DMS53 treated with DMSO at 0.1 percent for 48 hours (cell line): ENCODE results near the gene AZIN2.
"Not testable (repeated sequence)": the region's sequence is repeated elsewhere in the genome, so short reads cannot be mapped to it uniquely, and the experiment has no call there.

Source experiments
- DNase-seq: peaks from one replicate; lab custom pipeline; 2025; ENCODE audit not compliant: unreplicated experiment; lab: John Stamatoyannopoulos, UW

AZIN2 gene

DNA sequence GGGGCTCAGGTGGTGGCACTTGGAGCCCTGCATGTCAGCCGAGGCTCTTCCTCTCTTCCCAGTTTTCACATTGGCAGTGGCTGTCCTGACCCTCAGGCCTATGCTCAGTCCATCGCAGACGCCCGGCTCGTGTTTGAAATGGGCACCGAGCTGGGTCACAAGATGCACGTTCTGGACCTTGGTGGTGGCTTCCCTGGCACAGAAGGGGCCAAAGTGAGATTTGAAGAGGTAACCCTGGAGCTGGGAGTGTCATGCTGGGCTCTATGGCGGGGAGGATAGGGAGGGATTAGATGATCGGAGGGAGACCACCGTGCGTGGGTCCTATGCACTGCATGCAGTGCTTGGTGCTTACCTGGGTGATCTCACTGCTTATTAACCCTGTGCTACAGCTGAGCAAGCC is 13.5 kb downstream of the AZIN2 start:
- DNase-seq: no peak

DNA sequence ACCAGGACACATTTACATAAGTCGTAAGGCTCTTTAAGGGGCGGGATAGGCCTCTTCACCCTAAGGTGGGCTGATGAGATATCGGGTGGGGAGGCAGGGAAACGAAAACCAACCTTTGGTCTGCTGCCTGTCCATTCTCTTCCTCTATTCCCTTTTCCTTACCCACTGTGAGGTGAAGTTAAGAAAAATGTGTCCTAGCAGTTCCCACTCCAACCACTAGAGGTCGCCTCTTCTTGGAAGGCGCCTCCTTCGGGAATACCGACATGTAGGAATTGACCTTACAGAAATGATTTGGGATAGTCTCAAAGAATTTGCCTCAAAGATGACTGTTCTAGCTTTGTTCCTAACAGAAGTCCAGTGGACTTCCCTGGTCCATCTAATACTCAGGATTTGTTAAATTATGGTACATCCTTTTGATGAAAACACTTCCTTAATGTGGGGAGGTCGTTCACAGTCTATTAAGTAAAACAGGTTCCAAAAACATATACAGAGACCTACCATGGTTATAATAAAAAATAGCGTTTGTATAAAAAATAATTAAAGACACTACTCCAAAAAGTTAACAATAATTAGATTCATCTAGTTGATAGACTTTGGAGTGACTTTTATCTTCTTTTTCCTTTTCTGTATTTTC is 14.1 kb downstream of the AZIN2 start:
- peak; percentile 28 for DNase-seq

DNA sequence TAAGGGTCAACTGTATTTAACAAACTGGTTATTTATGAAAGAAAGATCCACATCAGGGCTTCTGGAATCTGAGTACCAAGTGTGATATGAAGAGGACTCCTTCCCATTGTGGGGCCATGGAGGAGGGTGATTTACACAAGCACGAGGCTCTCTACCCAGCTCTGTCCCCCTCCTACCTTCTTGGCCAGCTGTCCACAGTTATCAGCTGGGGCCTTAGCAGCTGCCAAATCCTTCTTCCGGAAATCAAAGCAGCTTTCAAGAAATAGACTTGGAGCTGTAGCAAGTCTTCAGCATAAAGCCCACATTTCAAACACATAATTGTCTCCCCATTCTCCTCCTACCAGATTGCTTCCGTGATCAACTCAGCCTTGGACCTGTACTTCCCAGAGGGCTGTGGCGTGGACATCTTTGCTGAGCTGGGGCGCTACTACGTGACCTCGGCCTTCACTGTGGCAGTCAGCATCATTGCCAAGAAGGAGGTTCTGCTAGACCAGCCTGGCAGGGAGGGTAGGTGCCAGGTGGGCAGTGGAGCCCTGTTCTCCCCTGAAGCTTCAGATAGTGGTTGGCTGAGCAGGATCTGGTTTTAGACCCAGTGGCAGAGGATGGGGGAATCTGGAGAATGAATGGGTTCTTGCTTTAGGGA is 15.5 kb downstream of the AZIN2 start:
- no peak for DNase-seq

DNA sequence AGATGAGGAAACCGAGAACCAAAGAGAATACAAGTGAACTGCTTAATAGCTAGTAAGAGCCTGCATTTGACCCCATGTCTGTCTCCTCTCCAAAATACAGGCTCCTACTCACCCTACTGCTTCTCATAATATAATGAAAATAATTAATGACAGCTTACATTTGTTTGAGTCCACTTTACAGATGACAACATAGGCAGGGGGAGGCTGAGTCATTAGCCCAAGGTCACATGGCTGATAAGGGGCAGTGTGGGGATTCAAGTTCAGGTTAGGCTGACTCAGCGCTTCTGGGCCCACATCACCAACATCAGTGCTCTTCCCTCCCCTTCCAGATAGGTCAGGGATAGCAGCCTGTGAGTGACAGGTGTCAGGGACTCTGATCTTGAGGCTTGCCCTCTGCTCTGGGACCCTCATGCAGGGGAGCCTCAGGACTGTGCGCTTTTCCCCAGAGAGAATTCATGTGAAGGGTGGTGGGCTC is 16.2 kb downstream of the AZIN2 start:
- DNase-seq: no peak

DNA sequence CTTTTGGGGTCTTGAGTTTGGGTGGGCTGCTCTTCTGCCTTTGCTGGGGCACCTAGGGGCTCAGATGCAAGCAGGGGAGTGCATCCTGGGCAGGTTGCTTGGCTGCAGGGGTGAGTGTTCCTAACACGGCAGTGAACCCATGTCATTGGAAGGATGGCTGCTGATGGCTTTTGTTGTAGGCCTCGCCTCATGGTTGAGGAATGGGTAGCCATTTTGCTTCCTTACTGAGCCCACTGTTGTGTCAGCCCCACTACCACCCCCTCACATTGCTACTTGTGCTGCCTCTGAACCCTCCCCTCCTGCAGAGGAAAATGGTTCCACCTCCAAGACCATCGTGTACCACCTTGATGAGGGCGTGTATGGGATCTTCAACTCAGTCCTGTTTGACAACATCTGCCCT is 16.8 kb downstream of the AZIN2 start:
- no peak for DNase-seq

DNA sequence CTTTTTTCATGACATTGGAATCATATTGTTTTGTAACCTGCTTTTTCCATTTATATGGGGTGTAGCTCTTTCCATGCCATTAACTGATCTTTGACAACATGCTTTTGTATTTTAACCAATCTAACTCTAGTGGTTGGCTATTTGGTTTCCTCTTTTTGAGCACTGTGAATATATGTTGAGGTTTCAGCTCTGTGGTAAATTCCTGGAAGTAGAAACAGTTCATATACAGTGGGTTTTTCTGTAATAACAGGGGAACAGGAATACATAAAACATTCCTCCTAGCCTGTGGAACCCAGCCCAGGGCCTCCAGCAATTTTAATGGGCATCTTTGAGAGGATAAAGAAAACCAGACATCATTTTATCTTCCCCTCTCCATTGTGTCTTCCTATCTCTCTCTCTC is 17.4 kb downstream of the AZIN2 start:
- DNase-seq: no peak

DNA sequence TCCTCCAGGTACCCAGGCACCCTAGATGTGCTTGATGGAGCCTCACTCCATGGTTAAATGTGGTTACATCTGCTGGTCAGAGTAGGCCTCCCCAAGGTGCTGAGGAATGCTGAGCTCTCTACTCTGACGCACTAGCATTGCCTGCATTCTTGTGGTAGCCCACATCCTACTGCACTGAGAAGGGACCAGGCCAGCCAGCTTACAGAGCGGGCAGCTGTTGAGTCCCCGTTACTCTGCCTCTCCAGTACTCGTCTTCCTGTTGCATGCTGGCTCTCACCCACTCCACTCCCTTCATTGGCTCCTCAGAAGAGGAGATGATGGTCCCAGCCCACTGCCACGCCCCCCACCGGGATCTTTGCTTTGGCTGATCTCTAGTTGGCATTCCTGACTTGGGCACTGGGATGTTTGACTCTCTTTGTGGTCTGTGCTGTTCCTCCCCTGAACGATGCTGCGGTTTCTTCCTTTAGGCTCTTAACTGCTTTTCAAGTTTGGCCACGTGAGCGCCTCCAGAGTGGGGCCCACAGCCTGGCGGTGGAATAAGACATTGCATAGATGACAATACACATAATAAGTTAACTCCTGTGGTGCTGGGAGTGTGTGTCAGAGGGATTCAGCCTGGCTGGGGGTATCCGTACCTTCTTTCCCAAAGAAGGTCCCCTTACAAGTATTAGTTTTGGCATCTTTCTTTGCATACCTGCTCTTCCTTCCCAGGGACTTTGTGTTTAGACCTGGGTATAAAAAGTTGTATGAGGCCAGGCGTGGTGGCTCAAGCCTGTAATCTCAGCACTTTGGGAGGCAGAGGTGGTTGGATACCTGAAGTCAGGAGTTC is 18.6 kb downstream of the AZIN2 start:
- no peak for DNase-seq

DNA sequence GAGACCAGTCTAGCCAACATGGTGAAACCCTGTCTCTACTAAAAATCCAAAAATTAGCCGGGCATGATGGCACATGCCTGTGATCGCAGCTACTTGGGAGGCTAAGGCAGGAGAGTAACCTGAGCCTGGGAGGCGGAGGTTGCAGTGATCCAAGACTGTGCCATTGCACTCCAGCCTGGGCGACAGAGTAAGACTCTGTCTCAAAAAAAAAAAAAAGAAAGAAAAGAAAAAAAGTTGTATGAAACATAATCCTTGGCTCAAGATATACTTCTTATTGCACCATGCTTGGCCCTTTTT is 19.1 kb downstream of the AZIN2 start:
- not testable (repeated sequence) for DNase-seq

DNA sequence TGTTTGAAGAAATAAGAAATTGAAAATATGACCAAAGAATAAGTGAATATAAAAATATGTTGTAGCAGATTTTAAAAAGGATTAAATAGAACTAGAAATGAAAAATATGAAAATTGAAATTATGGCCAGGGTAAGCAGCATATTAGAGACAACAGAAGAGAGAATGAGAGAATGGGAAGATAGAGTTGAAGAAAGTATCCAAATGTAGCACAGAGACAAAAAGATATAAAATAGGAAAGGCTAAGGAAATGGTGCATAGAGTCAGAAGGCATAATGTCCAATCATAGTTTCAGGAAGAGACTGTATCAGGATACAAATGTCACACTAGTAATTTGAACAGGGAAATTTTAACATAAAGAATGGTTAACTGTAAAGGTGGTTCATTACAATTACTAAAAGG is 29.5 kb downstream of the AZIN2 start:
- DNase-seq: no peak

DNA sequence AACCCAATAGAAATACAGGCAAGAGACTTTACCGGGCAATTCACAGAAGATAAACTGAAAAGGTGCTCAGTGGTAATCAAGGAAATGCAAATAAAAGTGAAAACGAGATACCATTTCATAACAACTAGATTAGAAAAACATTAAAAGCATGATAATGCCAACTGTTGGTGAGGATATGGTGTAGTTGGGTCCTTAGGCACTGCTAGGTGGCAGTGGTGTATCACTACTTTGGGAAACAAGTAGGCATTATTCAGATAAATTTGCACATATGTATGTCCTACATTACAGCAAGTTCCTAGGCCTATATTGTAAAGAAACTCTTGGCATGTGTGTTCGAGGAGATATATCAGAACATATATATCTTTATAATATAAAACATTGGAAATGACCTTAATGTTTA is 31.0 kb downstream of the AZIN2 start:
- DNase-seq: no peak

DNA sequence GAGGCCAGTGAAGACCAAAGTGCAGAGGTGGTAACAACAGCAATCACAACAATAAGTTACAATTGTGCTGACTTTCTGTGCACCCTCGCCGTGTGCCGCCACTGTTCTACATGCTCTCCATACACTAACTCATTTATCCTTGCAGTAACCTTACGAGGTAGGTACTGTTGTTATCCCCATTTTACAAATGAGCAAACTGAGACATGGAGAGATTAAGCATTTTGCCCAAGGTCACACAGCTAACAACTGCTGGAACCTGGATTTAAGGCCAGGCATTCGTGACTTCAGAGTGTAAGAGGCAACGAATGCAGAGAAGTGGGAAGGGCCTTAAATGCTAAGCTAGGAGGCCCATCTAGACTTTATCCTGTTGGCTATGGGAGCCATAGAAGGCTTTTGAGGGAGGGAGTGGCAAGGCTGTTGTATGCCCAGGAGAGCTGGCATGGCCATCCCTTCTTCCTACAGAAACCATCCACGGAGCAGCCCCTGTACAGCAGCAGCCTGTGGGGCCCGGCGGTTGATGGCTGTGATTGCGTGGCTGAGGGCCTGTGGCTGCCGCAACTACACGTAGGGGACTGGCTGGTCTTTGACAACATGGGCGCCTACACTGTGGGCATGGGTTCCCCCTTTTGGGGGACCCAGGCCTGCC is 36.6 kb downstream of the AZIN2 start:
- DNase-seq: no peak

DNA sequence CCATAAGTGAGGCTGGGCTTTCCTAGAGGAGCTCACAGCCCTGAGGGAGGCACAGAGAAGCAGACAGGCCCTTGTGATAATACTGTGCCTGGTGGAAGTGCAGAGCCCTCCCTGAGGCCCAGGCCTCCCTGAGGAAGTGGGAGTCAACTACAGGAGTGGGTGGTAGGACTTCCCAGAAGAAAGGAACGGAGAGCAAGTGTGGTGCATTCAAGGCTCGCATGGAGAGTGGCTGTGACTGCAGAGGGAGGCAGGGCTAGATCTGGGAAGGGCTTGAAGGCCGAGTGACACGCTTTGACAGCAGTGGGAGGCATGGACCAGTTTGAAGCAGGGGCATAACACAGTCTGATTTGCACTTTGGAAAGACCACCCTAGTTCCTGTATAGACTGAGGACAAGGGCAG is 37.3 kb downstream of the AZIN2 start:
- DNase-seq: no peak

DNA sequence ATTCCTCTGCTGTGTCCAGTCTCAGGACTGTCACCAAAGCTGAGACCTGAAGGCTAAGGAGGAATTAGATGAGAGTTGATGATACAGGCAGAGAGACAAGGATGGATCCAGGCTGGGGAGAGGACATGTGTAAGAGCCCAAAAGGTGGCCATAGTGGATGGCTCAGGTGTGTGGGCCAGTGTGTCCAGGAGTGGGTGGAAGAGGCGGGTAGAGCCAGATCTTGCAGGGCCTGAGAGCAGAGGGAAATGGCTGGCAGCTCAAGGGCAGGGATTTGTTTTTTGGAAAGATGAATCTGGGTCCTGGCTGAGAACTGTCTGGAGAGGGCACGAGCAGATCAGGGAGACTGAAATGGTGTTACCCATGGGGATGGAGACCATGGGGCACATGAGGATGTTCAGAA is 38.1 kb downstream of the AZIN2 start:
- no peak for DNase-seq

DNA sequence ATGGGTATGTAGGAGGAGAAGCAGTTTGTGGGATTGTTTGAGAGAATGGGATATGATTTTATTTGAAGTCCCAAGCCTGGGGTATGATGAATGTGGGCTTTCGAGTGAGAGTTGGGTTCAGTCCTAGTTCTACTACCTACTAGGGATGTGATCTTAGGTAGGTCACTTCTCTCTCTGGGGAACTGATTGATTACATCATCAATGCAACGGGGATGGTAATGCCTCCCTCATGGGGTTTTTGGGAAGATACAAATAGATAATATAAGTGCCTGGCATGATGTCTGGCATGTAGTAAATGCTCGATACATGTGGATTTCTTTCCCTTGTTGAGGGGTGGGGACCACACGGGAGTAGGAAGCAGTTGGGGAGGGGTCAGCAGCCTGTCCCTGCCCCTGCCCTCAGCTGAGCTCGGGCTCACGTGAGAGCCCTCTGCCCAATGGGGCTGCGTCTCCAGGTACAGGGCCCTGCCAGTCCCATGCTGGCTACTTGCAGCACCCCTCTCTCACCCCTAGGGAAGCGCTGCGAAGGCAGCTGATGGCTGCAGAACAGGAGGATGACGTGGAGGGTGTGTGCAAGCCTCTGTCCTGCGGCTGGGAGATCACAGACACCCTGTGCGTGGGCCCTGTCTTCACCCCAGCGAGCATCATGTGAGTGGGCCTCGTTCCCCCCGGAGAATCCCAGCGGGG is 38.7 kb downstream of the AZIN2 start:
- DNase-seq: no peak

DNA sequence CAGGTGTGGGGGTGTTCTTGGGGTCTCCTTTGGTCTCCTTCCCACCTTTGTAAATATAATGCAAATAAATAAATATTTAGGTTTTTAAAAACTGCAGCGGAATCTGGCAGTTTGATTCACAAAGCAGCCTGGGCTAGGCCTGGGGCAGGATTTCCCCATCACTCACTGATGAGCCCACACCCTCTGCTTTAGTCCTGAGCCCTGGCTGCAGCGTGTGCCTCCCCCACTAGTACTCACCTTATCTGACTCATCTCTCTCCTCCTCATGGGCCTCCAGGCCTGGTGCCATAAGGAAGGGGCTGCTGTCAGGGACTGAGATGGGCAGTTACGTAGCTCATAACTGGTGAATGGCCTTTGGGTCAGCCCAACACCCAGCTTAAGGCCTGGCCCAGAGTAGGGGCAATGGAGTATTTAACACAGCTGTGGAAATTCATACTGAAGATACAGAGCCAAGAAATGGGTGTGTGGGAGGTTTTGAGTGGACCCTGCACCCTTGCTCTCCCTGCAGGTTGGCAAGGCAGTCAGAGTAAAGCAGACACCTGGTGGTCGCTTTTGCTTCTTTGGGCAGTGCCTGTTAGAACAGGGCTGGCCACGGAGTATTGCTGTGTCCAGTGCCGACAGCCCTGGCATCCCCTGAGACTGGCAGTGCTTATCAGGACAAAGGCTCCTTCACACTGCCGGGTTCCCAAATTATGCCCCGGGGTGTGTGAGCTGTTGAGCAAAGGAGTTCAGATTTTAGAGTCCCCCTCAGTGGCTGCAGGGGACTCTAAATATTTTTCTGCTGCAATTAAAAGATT is 39.7 kb downstream of the AZIN2 start:
- DNase-seq: no peak

DNA sequence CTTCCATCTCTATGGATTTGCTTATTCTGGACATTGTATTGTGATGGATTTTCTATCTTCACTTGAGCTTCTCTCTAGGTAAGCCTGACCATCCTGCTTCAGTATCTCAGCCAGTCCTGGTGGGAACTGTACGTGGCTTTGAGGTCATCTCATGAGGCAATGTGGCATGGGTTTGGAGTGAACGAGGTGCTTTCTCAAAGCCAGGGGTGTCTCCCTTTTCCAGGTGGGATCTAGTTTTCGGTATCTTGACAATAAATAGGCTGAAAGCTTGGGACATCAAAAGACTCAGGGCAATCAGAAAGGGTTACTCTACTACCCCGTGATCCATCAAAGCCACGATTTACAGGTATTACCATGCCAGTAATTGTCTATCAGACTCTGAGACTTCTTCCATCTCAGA is 40.8 kb downstream of the AZIN2 start:
- DNase-seq: no peak

DNA sequence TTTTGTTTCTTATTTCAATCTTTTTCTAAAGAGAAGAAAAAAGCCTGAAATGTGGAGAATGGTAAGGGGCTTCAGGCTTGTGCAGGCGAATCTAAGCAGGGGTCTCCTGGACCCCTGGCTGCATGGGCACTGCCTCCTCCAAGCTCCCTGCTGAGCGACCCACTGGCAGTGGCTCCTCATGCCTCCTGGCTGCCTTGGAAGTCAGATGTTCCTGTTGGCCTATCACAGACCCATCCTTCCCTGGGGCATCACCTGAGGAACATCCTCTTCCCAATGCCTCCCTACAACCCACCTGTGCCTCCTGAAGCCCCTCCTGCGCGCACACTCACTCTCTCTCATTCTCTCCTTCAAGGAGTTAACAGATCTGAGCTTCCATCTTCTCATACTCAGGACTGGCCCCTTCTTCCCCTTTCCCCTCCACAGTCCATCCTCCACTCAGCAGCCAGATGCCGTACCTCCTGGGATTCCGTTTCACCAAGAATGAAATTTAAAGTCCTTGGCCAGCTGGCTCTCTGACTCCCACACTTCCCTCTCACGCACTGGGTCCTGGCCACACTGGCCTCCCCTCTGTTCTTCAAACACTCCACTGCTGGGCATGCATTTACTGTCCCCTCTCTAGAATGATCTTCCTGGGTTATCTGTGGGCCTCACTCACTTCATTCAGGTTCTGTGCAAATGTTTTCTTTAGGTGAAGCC is 41.7 kb downstream of the AZIN2 start:
- DNase-seq: no peak

DNA sequence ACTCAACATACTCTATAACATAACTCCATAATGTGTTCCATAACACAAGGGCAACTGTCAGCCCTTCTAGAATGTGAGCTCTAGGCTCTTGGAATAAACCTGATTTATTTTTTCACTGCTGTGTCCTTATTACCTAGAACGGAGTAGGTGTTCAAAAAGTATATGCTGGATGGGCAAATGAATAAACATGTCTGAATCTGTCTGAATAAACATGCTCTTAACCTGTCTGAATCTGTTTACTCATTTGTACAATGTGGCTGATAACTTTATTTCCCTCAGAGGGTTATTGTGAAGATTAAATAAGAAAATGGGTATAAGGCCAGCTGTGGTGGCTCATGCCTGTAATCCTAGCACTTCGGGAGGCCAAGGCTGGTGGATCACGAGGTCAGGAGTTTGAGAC is 42.3 kb downstream of the AZIN2 start:
- DNase-seq: no peak

DNA sequence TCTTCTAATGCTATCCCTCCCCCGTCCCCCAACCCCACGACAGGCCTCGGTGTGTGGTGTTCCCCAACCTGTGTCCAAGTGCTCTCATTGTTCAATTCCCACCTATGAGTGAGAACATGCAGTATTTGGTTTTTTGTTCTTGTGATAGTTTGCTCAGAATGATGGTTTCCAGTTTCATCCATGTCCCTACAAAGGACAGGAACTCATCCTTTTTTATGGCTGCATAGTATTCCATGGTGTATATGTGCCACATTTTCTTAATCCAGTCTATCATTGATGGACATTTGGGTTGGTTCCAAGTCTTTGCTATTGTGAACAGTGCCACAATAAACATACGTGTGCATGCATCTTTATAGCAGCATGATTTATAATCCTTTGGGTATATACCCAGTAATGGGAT is 43.7 kb downstream of the AZIN2 start:
- DNase-seq: not testable (repeated sequence)
